GM18519 (cell line): Measurements from ENCODE around the gene DGCR8.

Experiments used
- ATAC-seq: cut with Tn5 transposase; IDR thresholded peaks from one replicate; pipeline ENCODE4 v1.9.1; 2021; ENCODE audit warnings: mild to moderate bottlenecking, moderate library complexity; ENCODE audit not compliant: unreplicated experiment, low FRiP score

The DGCR8 gene

GRCh38 chr22:20052309-20053259 is 27.5 kb upstream of the DGCR8 start:
- ATAC-seq: no peak

GRCh38 chr22:20053407-20054033 is 26.5 kb upstream of the DGCR8 start:
- no peak for ATAC-seq

- ATAC-seq: no peak
Observed at GRCh38 chr22:20054034-20054427, 26.0 kb upstream of the DGCR8 start.

GRCh38 chr22:20054485-20054884 is 25.6 kb upstream of the DGCR8 start:
- no peak for ATAC-seq

GRCh38 chr22:20055144-20055543 is 24.9 kb upstream of the DGCR8 start:
- ATAC-seq: no peak

GRCh38 chr22:20055654-20056053 is 24.4 kb upstream of the DGCR8 start:
- ATAC-seq: no peak

GRCh38 chr22:20056161-20056560 is 23.9 kb upstream of the DGCR8 start:
- ATAC-seq: no peak

GRCh38 chr22:20056696-20057386 is 23.2 kb upstream of the DGCR8 start:
- ATAC-seq: no peak

GRCh38 chr22:20057596-20058268 is 22.3 kb upstream of the DGCR8 start:
- ATAC-seq: no peak

GRCh38 chr22:20058989-20059770 is 20.9 kb upstream of the DGCR8 start:
- ATAC-seq: no peak

GRCh38 chr22:20060700-20061480 is 19.2 kb upstream of the DGCR8 start:
- ATAC-seq: no peak

GRCh38 chr22:20061481-20061861 is 18.6 kb upstream of the DGCR8 start:
- no peak for ATAC-seq

- ATAC-seq: no peak
Observed at GRCh38 chr22:20062043-20062765, 17.8 kb upstream of the DGCR8 start.

- no peak for ATAC-seq
Observed at GRCh38 chr22:20062766-20063083, 17.3 kb upstream of the DGCR8 start.

GRCh38 chr22:20063271-20064139 is 16.5 kb upstream of the DGCR8 start:
- ATAC-seq: no peak

- ATAC-seq: no peak
Observed at GRCh38 chr22:20064140-20064480, 15.9 kb upstream of the DGCR8 start.

- ATAC-seq: no peak
Observed at GRCh38 chr22:20064545-20065262, 15.3 kb upstream of the DGCR8 start.
